Measurements from ENCODE around the gene SKIC2.

- TF ChIP-seq CTCF (IDR thresholded peaks at IDR 0.05) (no peak), POLR2AphosphoS5 (IDR thresholded peaks at IDR 0.05; ENCODE audit: insufficient read depth in 1 of 2, low read depth in 1 of 2) (no peak), POLR2A (IDR thresholded peaks at IDR 0.05) (no peak)
Measured at GRCh38 chr6:31966506-31966905, 7.5 kb downstream of the SKIC2 start.

Measured in vagina (tissue), 2 donors.